ENCODE measurements around the gene KMT2C. TPM values are rescaled to one million over a fixed set of nuclear protein-coding genes. Genes with fewer than 3 reads are reported as not detected.
"Not testable (repeated sequence)": the region's sequence is repeated elsewhere in the genome, so short reads cannot be mapped to it uniquely, and the experiment has no call there.

Gene KMT2C
- total and polyA plus RNA-seq, 9 donors = 14.0 to 109 (median 74.0) TPM

- Histone ChIP-seq H3K27me3 (no peaks in the 10 kb centered on the region), H3K9me3 (no peaks in the 10 kb centered on the region), H3K4me1 (ENCODE audit: insufficient read depth) (peaks cover 2% of the 10 kb centered on the region), H3K27ac (no peak overlapping the region), H3K4me3 (no peak overlapping the region), H3K36me3 (no peaks in the 10 kb centered on the region)
- WGBS, 3 donors = 1 to 21% (median 7%) methylated on average over 1 of the region's 1 CpG
- DNase-seq = no peak
- TF ChIP-seq EP300 (IDR thresholded peaks at IDR 0.05) (no peak), POLR2A (IDR thresholded peaks at IDR 0.05) (no peak), CTCF (IDR thresholded peaks at IDR 0.05) (no peak)
- intact Hi-C loops (cut with DNase I) = no loop called here
These were observed 81.7 kb downstream of the KMT2C start for GRCh38 chr7:152354061-152354460.

GRCh38 chr7:152353281-152353680, 82.5 kb downstream of the KMT2C start:
- intact Hi-C loops (cut with DNase I); DNase-seq: not testable (repeated sequence)

GRCh38 chr7:152351747-152352146, 84.1 kb downstream of the KMT2C start:
- H3K27me3 ChIP-seq; H3K4me1 ChIP-seq (ENCODE audit: insufficient read depth); H3K4me3 ChIP-seq; H3K36me3 ChIP-seq; H3K27ac ChIP-seq; intact Hi-C loops (cut with DNase I); DNase-seq; H3K9me3 ChIP-seq: not testable (repeated sequence)
- WGBS, 3 donors = 88 to 95% (median 93%) methylated on average over 5 of the region's 5 CpGs

More at GRCh38 chr7:152353281-152353680, 82.5 kb downstream of the KMT2C start:
- H3K27ac ChIP-seq; H3K9me3 ChIP-seq; H3K27me3 ChIP-seq; H3K4me3 ChIP-seq; H3K4me1 ChIP-seq (ENCODE audit: insufficient read depth); H3K36me3 ChIP-seq: not testable (repeated sequence)
- WGBS, 3 donors = 91 to 95% (median 92%) methylated on average over 5 of the region's 5 CpGs

- Histone ChIP-seq H3K4me3 (no peak overlapping the region), H3K9me3 (no peaks in the 10 kb centered on the region), H3K27me3 (no peaks in the 10 kb centered on the region), H3K27ac (no peak overlapping the region), H3K4me1 (ENCODE audit: insufficient read depth) (peaks cover 2% of the 10 kb centered on the region), H3K36me3 (no peaks in the 10 kb centered on the region)
- TF ChIP-seq EP300 (IDR thresholded peaks at IDR 0.05) (no peak), CTCF (IDR thresholded peaks at IDR 0.05) (no peak), POLR2A (IDR thresholded peaks at IDR 0.05) (no peak)
- intact Hi-C loops (cut with DNase I) = no loop called here
- no peak for DNase-seq
- 97 to 99% (median 98%) methylated on average over 3 of the region's 3 CpGs for WGBS, 3 donors
These were observed 84.6 kb downstream of the KMT2C start for GRCh38 chr7:152351168-152351567.

- Histone ChIP-seq H3K4me1 (ENCODE audit: insufficient read depth) (no peaks in the 10 kb centered on the region), H3K36me3 (no peaks in the 10 kb centered on the region), H3K27ac (no peak overlapping the region), H3K27me3 (no peaks in the 10 kb centered on the region), H3K4me3 (no peak overlapping the region), H3K9me3 (no peaks in the 10 kb centered on the region)
- TF ChIP-seq CTCF (IDR thresholded peaks at IDR 0.05) (no peak), POLR2A (IDR thresholded peaks at IDR 0.05) (no peak), EP300 (IDR thresholded peaks at IDR 0.05) (no peak)
- DNase-seq = no peak
- 94 to 99% (median 96%) methylated on average over 2 of the region's 2 CpGs for WGBS, 3 donors
- intact Hi-C loops (cut with DNase I) = no loop called here
These were observed 87.9 kb downstream of the KMT2C start for GRCh38 chr7:152347888-152348287.

GRCh38 chr7:152344253-152344652, 91.5 kb downstream of the KMT2C start:
- H3K27me3 ChIP-seq = no peaks in the 10 kb centered on the region
- H3K4me3 ChIP-seq = no peak overlapping the region
- WGBS, 3 donors = 91 to 94% (median 92%) methylated on average over 2 of the region's 2 CpGs
- intact Hi-C loops (cut with DNase I) = no loop called here
- no peaks in the 10 kb centered on the region for H3K36me3 ChIP-seq
- H3K4me1 ChIP-seq (ENCODE audit: insufficient read depth) = no peaks in the 10 kb centered on the region
- no peak overlapping the region for H3K27ac ChIP-seq
- TF ChIP-seq POLR2A (IDR thresholded peaks at IDR 0.05) = no peak
- no peak for TF ChIP-seq CTCF (IDR thresholded peaks at IDR 0.05)
- no peak for DNase-seq
- no peaks in the 10 kb centered on the region for H3K9me3 ChIP-seq
